SJSA1 (cell line): ENCODE data around the gene PDE4B. TPM values are rescaled to one million over a fixed set of nuclear protein-coding genes. Genes with fewer than 3 reads are reported as not detected.
"Not testable (repeated sequence)": the region's sequence is repeated elsewhere in the genome, so short reads cannot be mapped to it uniquely, and the experiment has no call there.

Experiments
- DNase-seq, 2 experiments: peaks; one replicate each; pipeline ENCODE4 v3.0.0-alpha.2; 2015 to 2020; ENCODE audit warnings: low spot score in 2 of 2, low read depth in 1 of 2
- H3K27ac ChIP-seq: fragments of 250-450 bp; sonication (Bioruptor Pico); 2 replicates; pipeline ENCODE4 v1.5.1; 2020; ENCODE audit warnings: mild to moderate bottlenecking, moderate library complexity
- H3K27me3 ChIP-seq: fragments of 250-450 bp; sonication (Bioruptor Pico); replicated peaks from 2 replicates; pipeline ENCODE4 v1.5.1; 2020; ENCODE audit warnings: mild to moderate bottlenecking, moderate library complexity
- H3K36me3 ChIP-seq: fragments of 250-450 bp; sonication (Bioruptor Pico); 2 replicates; pipeline ENCODE4 v1.5.1; 2020; ENCODE audit warnings: mild to moderate bottlenecking
- H3K4me1 ChIP-seq: fragments of 250-450 bp; sonication (Bioruptor Pico); replicated peaks from 2 replicates; pipeline ENCODE4 v1.6.1; 2021; ENCODE audit warnings: mild to moderate bottlenecking
- H3K4me3 ChIP-seq: fragments of 250-450 bp; sonication (Bioruptor Pico); 2 replicates; pipeline ENCODE4 v1.5.1; 2020; ENCODE audit warnings: mild to moderate bottlenecking
- H3K9me3 ChIP-seq: fragments of 250-450 bp; sonication (Bioruptor Pico); replicated peaks from 2 replicates; pipeline ENCODE4 v1.5.1; 2020; ENCODE audit warnings: mild to moderate bottlenecking
- total RNA-seq: library from RNA; depleted of rRNA; stranded (reverse); fragments of >200 nt; shearing (Covaris generic); gene quantifications from 2 replicates; pipeline ENCODE4 v1.2.3, GENCODE V29; 2014

PDE4B gene
- total RNA-seq, 1 experiment from 2014 or later, result 12.4 TPM

DNA sequence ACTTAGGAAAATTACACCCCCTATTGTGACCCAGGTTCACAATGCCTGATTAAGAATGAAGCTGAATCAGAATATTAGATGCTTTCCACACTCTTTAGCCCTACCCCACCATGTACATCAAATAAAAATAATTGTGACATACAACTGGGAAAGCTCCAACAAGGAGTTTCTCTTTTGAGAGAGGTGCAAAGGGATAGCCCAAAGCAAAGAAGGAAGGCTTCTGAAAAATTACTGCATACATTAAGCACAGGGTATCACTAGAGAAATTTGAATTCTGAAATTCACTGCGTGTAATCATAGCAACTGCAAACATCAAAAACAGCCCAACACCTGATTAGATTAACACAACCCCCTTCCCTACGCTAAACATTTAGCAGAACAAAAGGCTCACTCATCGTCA lies 34.1 kb downstream of the PDE4B start:
- H3K4me3 ChIP-seq, result no peak overlapping the region
- no peaks in the 10 kb centered on the region for H3K36me3 ChIP-seq
- H3K4me1 ChIP-seq, result no peaks in the 10 kb centered on the region
- no peaks in the 10 kb centered on the region for H3K9me3 ChIP-seq
- DNase-seq, result no peak
- no peaks in the 10 kb centered on the region for H3K27me3 ChIP-seq
- H3K27ac ChIP-seq, result no peak overlapping the region

DNA sequence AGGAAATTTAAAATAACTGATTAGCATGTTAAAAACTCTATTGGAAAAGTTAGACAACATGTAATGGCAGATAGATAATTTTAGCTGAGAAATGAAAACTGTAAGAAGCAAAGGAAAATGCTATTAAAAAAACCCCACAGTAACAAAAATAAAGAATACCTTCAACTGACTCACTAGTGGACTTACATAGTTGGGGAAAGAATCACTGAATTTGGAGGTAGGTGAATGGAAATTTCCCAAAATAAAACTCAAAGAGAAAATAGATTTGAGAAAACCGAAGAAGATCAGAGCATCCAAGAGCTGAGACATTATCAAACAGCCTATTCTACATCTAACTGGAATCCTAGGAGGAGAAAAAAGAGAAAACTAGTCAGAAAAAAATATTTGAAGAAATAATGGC lies 34.7 kb downstream of the PDE4B start:
- H3K9me3 ChIP-seq, result no peaks in the 10 kb centered on the region
- H3K4me1 ChIP-seq, result no peaks in the 10 kb centered on the region
- no peak overlapping the region for H3K27ac ChIP-seq
- no peaks in the 10 kb centered on the region for H3K27me3 ChIP-seq
- DNase-seq, result no peak
- H3K4me3 ChIP-seq, result no peak overlapping the region
- no peaks in the 10 kb centered on the region for H3K36me3 ChIP-seq

DNA sequence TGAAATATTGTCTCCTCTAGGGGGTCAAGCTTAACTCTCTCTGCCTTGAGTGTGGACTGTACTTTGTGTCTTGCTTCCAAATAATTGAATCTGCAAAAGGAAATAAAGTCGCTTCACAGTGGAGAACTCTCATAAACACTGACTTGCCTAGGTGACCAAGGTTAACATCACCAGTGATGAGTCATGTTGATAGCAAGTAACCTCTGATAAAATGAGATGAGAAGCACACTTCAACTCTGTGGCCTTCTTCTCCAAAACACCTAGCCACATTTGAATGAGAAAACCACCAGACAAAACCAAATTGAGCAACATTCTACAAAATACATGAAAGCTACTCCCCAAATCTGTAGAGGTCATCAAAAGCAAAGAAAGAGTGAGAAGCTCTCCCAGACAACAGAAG lies 37.6 kb downstream of the PDE4B start:
- Histone ChIP-seq H3K36me3 (no peaks in the 10 kb centered on the region), H3K4me1 (no peaks in the 10 kb centered on the region), H3K27me3 (no peaks in the 10 kb centered on the region), H3K4me3 (no peak overlapping the region), H3K27ac (no peak overlapping the region), H3K9me3 (no peaks in the 10 kb centered on the region)
- DNase-seq, result no peak

DNA sequence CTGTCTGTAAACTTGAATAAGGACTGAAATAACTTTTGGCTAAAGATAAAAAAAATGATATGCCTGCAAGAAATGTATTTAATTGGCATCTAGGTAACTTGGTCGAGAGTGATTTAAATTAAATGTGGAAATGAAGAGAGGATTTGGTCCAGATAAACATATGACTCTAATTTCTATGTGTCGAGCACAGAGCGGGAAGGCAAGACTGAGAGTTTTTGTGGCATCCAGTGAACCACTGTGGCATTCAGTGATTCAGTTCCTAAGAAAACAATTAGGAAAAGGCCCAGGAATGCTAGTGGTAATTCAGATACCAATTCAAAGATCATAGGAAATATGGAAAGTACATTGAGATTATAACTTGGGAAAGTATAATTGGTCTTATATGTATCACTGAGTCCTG lies 39.6 kb downstream of the PDE4B start:
- Histone ChIP-seq H3K4me3 (no peak overlapping the region), H3K27me3 (no peaks in the 10 kb centered on the region), H3K27ac (no peak overlapping the region), H3K4me1 (no peaks in the 10 kb centered on the region), H3K9me3 (no peaks in the 10 kb centered on the region), H3K36me3 (no peaks in the 10 kb centered on the region)
- no peak for DNase-seq

DNA sequence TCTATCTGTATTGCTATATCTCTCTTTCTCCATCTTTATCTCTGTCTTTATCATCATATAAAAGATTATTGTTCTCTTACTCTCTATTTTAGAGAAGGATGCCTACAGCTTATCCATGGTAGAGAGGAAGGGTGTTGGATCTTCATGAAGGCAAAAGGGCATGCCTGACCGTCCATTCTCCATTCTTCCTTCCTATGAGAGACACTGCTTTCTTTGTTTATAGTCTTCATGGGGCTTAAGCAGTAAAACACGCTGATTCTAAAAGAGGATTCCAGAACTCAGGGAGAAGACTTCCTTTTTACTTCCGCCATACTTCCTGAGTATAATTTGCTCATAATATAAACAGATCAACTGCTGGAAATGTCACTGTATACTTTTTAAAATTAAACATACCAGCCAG lies 44.0 kb downstream of the PDE4B start:
- DNase-seq, result no peak
- Histone ChIP-seq H3K4me1 (no peaks in the 10 kb centered on the region), H3K36me3 (no peaks in the 10 kb centered on the region), H3K27ac (no peak overlapping the region), H3K4me3 (no peak overlapping the region), H3K27me3 (no peaks in the 10 kb centered on the region), H3K9me3 (no peaks in the 10 kb centered on the region)

DNA sequence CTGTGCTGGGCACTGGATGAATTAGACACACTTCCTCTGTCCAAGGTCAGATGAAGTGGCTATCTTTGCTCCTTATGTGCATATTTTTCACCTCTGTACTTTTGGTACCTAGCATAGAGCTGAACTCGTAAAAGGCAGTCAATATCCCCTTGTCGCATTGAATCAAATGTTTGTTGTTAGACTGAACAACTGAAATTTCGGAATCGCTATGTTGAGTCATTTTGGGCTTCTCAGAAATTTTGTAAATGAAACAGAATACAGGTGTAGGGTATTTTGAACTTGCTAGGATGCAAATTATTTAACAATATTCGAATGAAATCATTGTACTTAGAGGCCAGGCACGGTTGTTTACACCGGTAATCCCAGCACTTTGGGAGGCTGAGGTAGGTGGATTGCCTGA lies 48.0 kb downstream of the PDE4B start:
- Histone ChIP-seq H3K9me3 (no peaks in the 10 kb centered on the region), H3K27me3 (no peaks in the 10 kb centered on the region), H3K27ac (no peak overlapping the region), H3K4me1 (no peaks in the 10 kb centered on the region), H3K36me3 (no peaks in the 10 kb centered on the region), H3K4me3 (no peak overlapping the region)
- DNase-seq, result no peak

DNA sequence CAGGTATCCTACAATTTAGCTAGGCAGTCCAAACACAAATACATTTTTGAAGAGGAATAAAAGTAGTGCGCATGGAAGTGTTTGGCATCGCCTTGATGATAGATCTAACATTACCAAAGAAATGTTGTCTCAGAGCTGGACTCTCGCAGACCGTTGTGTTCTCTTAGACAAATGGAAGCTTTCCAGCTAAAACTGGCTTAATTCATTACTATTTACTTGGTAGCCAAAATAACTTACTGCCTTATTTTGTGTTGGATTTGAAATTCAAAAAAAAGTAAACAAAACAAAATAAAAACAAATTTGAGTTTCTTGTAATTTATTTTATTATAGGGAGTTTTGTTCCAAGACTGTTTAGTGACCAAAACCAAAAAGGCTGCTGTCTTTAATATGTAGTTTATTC lies 51.6 kb downstream of the PDE4B start:
- DNase-seq, result no peak
- Histone ChIP-seq H3K4me1 (no peaks in the 10 kb centered on the region), H3K9me3 (no peaks in the 10 kb centered on the region), H3K36me3 (no peaks in the 10 kb centered on the region), H3K27ac (no peak overlapping the region), H3K4me3 (no peak overlapping the region), H3K27me3 (no peaks in the 10 kb centered on the region)

DNA sequence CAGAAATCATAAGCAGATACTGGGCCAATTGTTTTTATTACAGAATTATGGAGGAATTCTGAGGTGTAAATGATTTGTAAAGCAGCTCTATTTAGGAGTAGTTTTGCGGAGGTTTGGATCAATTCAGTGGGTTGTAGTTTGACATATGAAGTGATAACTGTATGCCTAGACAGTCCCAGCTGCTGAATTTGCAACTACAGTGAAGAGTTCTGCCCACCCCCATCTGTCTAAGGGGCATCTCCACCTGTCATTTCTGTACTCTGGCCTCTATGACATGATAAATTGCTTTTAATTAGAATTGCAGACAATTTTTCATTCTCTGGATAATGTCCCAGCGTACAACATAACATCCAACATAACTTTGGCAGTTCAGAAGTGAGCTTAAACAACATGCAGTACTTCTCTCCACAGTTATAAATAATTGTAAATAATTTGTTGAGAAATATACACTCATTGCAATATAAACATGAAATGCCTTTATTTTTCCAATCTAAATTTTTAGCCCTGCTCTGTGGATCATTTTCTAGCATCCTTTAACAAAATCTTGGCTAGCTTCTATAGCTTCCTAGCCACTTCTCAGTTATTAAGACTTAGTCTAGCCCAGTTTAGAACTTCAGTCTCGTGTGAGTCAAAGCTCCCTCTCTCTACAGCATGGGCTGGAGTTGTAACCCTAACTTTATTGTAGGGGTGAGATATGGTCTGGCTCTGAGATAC lies 52.3 kb downstream of the PDE4B start:
- DNase-seq, result no peak
- H3K27me3 ChIP-seq, result no peaks in the 10 kb centered on the region
- H3K4me1 ChIP-seq, result no peaks in the 10 kb centered on the region

DNA sequence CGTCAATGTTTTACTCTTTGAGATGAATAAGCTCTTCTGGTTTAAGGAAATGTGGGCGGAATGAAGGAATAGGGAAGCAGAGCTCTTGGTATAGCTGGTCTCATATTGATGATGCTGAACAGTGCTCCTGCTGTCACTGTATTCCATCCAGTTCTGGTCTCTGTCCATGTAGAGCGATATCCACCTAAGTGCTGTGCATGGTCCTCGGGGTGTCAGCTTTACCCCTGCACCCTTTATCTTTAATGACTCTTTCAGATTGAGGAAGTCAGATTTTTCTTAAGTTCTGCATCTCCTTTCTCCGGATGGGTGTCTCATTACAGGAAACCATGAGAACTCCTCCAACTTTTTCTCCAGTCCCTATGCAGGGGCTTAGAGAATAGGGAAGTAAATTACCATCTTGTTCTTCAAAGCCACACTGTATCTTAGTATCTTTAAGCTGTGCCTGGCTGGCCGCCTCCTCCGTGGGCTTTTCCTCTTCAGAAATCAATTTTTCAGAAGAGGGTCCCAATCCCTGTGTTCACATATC lies 52.9 kb downstream of the PDE4B start:
- H3K4me3 ChIP-seq, result no peak overlapping the region
- no peak for DNase-seq
- H3K27me3 ChIP-seq, result no peaks in the 10 kb centered on the region
- no peaks in the 10 kb centered on the region for H3K9me3 ChIP-seq
- no peaks in the 10 kb centered on the region for H3K36me3 ChIP-seq
- H3K27ac ChIP-seq, result no peak overlapping the region
- no peaks in the 10 kb centered on the region for H3K4me1 ChIP-seq

More for the DNA sequence above, 52.3 kb downstream of the PDE4B start:
- Histone ChIP-seq H3K36me3 (no peaks in the 10 kb centered on the region), H3K4me3 (no peak overlapping the region), H3K9me3 (no peaks in the 10 kb centered on the region), H3K27ac (no peak overlapping the region)

DNA sequence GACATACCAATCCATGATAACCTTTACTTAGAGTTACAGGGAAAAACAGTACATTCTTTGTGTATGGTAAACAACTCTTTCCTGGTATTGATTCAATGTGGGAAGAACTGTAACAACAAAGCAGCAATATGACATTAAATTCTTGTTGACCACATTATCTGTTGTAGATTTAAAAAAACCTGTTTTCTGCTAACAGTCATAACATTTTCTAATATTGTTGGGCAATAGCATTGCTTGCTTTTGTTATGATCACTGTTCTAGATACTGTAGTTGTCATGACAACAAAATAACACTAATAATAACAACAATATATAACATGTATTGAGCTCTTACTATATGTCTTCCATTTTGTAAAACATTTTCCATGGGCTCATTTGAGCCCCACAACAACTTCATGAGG lies 54.2 kb downstream of the PDE4B start:
- H3K4me3 ChIP-seq, result no peak overlapping the region
- no peaks in the 10 kb centered on the region for H3K36me3 ChIP-seq
- H3K27me3 ChIP-seq, result no peaks in the 10 kb centered on the region
- no peak overlapping the region for H3K27ac ChIP-seq
- H3K9me3 ChIP-seq, result no peaks in the 10 kb centered on the region
- no peaks in the 10 kb centered on the region for H3K4me1 ChIP-seq
- DNase-seq, result no peak

DNA sequence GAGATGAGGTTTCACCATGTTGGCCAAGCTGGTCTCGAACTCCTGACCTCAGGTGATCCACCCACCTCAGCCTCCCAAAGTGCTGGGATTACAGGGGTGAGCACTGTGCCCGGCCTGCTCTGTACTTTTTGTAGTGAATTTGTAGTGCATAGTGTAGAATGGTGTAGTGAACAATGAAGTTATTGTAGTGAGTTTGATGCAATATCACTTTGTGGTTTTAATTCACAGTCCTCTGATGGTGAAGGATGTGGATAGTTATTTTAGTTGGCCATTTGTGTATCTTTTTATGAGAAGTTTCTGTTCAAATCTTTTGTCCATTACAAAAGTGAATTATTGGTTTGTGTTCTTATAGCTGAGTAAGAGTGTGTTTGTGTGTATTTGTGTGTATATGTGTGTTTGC lies 57.6 kb downstream of the PDE4B start:
- Histone ChIP-seq H3K4me3 (no peak overlapping the region), H3K27me3 (no peaks in the 10 kb centered on the region), H3K4me1 (no peaks in the 10 kb centered on the region), H3K27ac (no peak overlapping the region), H3K9me3 (no peaks in the 10 kb centered on the region), H3K36me3 (no peaks in the 10 kb centered on the region)
- DNase-seq, result no peak

DNA sequence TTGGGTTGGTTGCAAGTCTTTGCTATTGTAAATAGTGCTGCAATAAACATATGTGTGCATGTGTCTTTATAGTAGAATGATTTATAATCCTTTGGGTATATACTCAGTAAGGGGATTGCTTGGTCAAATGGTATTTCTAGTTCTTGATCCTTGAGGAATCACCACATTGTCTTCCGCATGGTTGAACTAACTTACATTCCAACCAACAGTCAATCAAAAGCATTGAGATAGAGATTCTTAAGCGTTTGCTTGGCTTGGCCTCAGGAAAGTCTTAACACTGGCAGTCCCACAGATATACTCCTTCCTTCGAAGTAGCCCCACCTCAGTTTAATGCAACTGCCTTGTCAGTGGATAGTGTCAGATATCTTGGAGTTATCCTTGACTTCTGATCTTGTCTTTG lies 63.9 kb downstream of the PDE4B start:
- not testable (repeated sequence) for DNase-seq, H3K4me1 ChIP-seq, H3K27me3 ChIP-seq, H3K9me3 ChIP-seq, H3K4me3 ChIP-seq, H3K27ac ChIP-seq, H3K36me3 ChIP-seq

DNA sequence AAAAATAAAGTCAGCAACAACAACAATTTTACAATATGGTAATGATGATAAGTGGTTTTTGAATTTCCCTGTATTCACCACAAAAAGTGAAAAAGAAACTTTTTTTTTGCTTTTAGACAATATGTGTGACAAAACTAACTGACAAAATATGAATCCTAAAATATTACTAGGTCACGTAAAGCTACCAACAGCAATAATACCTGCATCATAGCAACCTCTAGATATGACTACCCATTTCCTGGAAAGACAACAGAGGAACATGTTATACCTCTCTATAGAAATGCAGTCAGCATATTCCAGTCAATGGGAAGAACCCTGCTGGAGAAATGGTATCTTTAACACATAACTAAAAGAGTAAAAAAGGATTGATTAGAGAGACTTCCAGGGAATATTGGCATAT lies 73.7 kb downstream of the PDE4B start:
- Histone ChIP-seq H3K4me3 (no peak overlapping the region), H3K27me3 (no peaks in the 10 kb centered on the region), H3K36me3 (no peaks in the 10 kb centered on the region), H3K4me1 (no peaks in the 10 kb centered on the region), H3K27ac (no peak overlapping the region), H3K9me3 (no peaks in the 10 kb centered on the region)
- DNase-seq, result no peak

DNA sequence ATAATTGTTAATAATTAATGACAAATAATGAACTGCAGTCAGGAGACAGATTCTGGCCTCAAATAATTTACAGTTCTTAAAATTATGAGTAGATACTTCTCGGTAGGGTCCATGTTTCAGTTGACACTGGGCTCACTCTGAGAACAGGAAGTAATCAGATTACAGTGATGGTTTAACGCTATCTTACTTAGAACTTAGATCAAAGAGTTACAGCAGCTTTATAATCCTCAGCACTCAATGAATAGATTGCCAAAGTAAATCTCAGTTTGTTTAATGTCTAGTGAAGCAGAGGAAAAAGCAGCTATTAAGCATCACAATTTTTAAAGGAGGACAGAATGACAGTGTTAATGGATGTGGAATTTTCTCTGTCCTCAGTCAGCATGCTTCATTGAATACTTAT lies 79.6 kb downstream of the PDE4B start:
- Histone ChIP-seq H3K9me3 (no peaks in the 10 kb centered on the region), H3K4me1 (no peaks in the 10 kb centered on the region), H3K4me3 (no peak overlapping the region), H3K27ac (no peak overlapping the region), H3K27me3 (no peaks in the 10 kb centered on the region), H3K36me3 (no peaks in the 10 kb centered on the region)
- no peak for DNase-seq

DNA sequence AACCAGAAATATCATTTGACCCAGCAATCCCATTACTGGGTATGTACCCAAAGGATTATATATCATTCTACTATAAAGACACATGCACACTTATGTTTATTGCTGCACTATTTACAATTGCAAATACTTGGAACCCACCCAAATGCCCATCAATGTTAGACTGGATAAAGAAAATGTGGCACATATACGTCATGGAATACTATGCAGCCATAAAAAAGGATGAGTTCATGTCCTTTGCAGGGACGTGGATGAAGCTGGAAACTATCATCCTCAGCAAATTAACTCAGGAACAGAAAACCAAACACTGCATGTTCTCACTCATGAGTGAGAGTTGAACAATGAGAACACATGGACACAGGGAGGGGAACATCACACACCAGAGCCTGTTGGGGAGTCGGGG lies 85.6 kb downstream of the PDE4B start:
- H3K9me3 ChIP-seq, H3K27ac ChIP-seq, H3K4me1 ChIP-seq, H3K4me3 ChIP-seq, H3K27me3 ChIP-seq, DNase-seq, H3K36me3 ChIP-seq: not testable (repeated sequence)
